H54 (cell line): ENCODE results near the gene LAMC2.
A peak's percentile ranks its signal among the peaks of the same experiment; 100 is the strongest.

Source experiments
- DNase-seq: peaks from one replicate; pipeline ENCODE4 v3.0.0; 2011; ENCODE audit warnings: low spot score, mixed read lengths; ENCODE audit not compliant: insufficient read length
- FAIRE-seq: peaks from 3 replicates; lab custom pipeline; 2011; peaks lifted over from hg19 to GRCh38; lab: Jason Lieb, UNC
- POLR2A ChIP-seq: IDR thresholded peaks from 2 replicates; pipeline ENCODE4 v1.6.1; 2011; ENCODE audit warnings: low read depth, mild to moderate bottlenecking, low read length

The LAMC2 gene

DNA sequence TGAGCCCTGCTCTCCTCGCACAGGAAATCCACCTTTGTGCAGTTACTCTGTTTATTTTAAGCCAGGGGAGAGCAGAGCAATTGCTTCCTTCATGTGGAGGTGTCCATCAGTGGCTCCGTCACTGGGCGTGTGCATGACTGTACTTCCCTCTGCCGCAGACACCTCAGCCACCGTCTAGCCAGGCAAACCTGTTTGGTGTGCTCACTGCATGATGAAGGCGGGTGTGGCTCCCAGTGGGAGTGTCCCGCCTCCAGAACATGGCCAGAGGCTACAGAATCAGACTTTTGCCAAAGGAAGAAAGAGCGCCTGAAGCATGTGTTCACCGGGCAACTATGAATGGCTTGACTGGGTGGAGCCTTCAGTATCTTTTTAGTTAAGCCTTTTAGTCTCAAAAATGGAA lies 26.1 kb upstream of the LAMC2 start:
- DNase-seq: peak; percentile 73
- no peak for TF ChIP-seq POLR2A
- FAIRE-seq: peak; percentile 85

DNA sequence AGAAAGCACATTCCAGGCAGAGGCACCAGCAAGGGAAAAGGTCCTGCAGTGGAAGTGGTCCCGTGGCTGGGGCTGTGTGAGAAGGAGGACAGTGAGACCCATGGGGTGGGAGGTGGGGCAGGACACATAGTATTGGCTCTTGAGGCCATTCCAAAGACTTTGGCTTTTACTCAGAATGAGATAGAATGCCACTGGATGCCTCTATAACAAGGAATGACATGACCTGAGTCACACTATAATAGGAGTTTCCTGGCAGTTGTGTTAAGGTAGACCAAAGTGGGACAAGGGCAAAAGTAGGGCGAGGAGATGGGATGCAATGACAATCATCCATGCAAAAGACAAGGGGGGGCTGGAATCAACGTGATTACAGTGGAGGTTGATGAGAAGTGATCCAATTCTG lies 24.7 kb upstream of the LAMC2 start:
- no peak for TF ChIP-seq POLR2A
- DNase-seq (no peak), FAIRE-seq (no peak)

DNA sequence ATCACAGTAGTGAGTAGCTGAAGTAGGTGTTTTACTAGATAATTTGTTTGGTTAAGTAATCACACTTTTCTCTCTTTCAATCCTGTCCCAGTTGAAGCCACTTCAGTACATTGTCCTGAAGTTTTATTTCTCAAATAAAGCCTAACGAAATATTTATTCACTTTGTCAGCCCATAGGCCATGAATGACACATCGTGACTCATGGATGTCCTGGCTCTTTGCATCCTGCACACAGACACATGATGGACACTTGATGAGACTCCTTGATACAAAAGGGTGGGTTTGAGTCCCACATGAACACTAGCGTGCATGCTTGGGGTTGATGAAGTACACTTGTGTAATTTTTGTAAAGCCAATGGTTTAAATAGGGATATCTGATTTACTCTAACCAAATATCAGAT lies 22.7 kb upstream of the LAMC2 start:
- DNase-seq (peak; percentile 33), FAIRE-seq (peak; percentile 82)
- no peak for TF ChIP-seq POLR2A

DNA sequence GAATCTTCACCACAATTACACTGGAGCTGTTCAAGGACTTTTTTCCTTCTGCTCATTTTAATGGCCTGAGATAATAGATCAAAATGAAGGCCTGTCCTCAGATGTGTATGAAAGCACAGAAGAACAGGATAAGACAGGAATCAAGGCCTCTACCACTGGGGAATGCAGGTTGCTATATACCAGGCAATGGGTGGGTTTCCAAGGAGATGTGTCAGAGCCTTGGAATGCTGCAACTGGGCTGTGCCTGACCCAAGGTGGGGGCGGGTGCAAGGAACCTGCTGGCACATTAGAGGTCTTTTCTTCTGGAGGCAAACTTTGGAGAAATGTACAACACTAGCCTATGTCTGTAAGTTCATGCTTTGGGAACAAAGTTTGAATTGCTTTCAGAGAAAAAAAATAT lies 21.7 kb upstream of the LAMC2 start:
- no peak for TF ChIP-seq POLR2A
- peak; percentile 87 for FAIRE-seq
- DNase-seq: peak; percentile 56

DNA sequence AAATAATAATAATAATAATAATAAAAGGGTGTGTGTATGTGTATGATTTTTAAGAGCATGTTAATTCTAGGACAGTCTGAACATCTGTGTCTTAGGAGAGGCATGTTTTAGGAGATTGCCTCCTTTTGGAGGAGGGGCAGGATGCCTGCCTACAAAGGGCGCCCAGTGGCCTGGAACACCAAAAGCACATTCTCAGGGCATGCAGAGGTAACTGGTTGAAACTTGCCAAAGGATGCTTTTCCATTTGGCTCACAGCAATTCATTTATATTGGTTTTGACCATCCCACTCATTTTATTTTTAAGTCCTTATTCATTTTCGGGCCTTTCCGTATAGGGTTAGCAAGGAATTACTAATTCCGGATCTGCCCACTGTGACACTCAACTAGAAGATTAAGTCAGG lies 21.1 kb upstream of the LAMC2 start:
- no peak for TF ChIP-seq POLR2A
- FAIRE-seq (no peak), DNase-seq (no peak)

DNA sequence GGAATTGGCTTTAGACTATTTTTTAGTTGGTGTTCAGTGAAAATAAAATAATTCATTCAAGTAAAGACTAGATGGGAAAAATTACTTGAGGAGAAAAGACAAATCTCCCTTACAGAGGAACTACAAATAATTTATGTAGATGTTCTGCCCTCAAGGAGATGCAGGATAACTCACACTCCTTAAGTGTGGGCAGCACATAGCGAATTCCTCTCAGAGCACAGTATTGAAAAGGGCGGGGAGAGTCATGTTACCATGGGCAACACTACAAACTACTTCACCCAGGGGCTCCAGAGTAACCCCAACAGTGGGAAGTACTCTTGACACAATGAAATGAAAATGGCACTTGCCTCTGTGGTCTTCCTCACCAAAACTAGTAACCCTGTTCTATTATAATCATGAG lies 20.6 kb upstream of the LAMC2 start:
- FAIRE-seq (no peak), DNase-seq (no peak)
- no peak for TF ChIP-seq POLR2A

DNA sequence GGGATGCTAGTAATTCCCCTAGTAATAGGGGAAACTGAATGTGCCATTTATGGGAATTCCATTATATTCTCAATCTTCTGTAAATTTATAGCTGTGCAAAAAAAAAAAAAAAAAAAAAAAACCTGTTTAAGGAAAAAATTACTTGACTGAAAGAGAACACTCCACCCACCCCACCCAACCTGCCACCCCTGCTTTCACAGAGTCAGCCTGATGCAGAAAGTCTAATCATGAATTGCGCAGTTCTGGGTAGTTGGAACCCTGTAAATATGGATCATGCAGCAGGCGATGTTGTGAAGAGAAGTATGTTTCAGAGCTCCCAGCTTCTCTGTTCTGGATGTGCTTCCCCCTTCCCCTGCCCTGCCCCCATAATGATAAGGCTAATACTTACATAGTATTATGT lies 19.6 kb upstream of the LAMC2 start:
- DNase-seq (no peak), FAIRE-seq (no peak)
- TF ChIP-seq POLR2A: no peak

DNA sequence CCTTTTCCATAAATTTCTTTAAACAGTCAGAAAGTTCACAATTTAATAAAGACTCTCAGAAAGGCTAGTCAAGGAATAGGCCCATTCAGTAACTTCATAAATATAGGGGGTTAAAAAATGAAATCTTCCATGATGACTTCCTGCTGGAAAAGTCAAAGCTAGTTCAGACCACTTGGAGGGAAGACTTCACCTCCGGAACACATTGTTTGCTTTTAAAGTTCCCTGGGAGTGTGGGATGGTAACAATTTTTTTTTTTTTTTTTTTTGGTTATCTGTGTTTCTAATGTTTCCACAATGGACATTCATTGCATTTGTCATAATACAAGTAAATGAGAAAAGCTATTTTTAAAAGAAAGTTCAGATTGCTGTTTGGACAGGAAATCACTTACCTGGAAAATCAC lies 18.4 kb upstream of the LAMC2 start:
- no peak for TF ChIP-seq POLR2A

DNA sequence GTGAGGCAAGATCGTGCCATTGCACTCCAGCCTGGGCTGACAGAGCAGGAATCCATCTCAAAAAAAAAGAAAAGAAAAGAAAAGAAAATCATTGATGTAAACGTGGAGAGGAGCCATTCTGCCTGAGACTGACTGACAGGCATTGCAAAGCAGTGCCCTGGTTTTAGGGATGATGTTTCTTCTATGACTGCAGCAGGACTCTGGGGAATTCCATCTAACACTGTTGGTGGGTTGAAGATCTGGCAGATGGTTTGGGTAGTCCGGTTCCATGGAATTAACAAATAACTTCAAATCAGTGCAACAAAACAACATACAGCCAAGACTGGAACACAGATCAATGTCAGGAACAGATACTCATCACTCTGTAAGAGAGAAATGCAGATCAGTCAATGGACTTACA lies 17.8 kb upstream of the LAMC2 start:
- no peak for FAIRE-seq
- TF ChIP-seq POLR2A: no peak

More for the DNA sequence above, 18.4 kb upstream of the LAMC2 start:
- DNase-seq (no peak), FAIRE-seq (no peak)

DNA sequence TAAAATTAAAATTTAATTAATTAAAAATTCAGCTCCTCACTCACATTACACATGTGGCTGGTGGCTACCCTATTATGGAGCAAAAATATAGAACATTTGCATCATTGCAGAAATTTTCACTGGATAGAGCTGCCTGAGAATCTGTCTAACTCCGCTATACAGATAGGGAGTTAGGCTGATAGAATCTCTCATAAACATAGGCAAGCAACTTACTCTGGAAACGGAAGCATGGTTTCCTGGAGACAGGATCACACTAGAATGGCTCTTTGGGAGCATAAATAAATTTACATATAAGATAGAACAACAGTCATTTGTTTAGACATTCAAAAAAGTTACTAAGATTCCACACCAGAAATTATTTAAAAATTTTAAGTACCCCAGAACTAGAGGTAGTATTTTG lies 12.2 kb upstream of the LAMC2 start:
- DNase-seq (no peak), FAIRE-seq (no peak)
- no peak for TF ChIP-seq POLR2A

More for the DNA sequence above, 17.8 kb upstream of the LAMC2 start:
- DNase-seq: no peak

DNA sequence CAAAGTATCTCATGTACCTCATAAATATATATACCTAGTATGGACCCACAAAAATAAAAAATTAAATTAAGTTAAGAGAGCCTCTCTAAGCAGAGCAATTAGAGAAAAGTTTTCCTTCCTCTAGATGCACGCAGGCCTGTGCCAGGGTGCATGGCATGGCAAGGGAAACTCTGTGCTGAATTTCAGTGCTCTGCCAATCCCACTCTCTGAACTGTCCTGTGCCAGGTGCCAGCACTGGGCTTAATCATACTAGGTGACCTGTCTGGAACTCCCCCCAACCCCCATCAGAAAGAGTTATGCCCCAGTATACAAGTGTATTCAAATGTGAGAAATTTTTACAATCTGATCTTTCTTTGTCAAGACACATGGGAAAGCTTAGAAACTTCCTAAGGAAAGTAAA lies 10.4 kb upstream of the LAMC2 start:
- FAIRE-seq (no peak), DNase-seq (no peak)
- no peak for TF ChIP-seq POLR2A

DNA sequence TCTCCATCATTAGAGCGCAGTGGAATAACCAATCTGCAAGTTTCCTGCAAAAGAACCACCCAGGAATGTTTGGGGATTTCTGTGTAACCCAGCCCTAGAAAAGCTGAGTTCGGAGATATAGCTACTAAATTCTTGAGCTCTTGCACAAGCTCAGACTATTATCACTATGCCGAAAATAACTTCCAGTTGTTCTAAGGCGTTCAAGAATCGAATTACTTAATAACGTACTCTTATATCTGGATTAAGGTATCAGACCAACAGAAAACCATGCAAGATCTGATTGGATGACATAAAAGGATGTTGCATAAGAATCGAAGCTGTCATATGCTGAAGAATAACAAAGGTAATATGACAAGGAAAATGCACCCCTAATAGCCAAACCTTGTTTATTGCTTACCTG lies 7.5 kb upstream of the LAMC2 start:
- DNase-seq (no peak), FAIRE-seq (no peak)
- no peak for TF ChIP-seq POLR2A

DNA sequence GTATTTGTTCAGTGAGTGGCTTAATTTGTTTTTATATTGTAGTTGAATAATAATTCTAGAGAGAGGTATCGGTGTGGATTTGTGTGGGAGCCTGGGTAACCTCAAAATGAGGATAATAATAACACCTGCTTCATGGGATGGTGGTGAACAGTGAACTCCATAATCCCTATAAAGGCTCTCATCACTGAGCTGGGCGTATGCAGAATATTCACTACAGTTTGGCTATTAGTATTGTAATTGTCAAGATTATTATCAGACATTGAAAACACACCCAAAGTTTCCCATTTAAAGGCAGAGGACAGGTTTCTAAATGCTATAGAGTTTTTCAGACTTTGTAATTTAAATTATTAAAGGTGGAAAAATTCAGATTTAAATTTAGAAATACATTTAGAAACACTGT lies 7.0 kb upstream of the LAMC2 start:
- TF ChIP-seq POLR2A: no peak
- FAIRE-seq: no peak
- DNase-seq: no peak

DNA sequence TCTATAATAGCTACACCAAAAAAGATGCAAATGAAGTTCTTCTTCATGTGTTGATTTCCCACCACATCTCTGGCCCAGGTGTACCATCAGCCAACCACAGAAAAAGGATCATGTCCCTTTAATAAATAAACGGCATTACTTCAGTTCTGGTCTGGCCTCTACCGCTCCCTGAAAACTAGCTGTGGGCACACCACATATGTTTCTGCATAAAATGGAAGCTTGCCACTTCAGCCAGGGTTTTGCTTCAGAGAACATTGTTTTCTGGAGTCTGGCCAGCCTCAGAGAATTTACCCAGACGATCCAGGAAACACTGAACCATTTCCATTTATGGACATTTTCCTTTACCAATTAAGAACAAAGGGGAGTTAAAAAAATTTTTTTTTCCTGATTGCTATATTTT lies 5.8 kb upstream of the LAMC2 start:
- TF ChIP-seq POLR2A: no peak
- FAIRE-seq (no peak), DNase-seq (peak; percentile 30)

DNA sequence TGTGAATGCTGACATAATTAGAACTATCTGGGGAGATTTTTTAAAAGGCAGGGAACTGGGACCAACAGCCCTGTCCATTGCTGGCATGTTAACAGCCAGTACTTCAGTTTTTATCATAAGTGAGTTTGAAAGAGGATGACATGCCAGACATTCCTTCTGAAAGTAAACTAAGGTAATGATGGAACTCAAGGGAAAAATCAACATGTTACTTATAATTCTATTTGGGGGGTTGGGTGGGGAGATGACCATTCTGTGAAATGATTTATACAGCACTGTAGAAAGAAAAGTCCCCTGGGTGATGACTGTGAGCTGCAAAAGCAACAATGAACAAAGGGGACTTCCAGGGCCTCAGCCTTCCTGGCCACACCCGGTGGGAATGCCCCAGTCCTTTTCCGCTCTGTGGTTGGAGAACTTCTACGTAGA lies 5.4 kb upstream of the LAMC2 start:
- peak; percentile 40 for DNase-seq
- FAIRE-seq: peak; percentile 83
- TF ChIP-seq POLR2A: no peak

DNA sequence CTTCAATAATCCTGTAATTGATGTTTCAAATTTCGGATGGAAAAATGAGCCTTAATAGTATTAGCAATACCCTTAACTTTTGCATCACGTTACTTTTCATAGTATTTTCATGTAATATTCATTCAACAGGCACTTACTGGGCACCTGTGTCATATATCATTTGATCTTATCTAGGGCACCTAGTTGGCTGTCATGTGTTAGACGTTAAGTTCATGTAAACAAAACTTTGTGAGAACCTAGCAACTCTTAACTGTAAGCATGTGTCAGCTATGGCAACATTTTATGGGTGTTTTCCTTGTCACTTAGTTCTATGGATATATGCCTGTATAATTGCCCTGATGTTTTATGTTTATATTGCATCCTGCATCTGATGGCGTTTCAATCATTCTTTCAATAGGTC lies 777 bp downstream of the LAMC2 start:
- no peak for TF ChIP-seq POLR2A
- DNase-seq (no peak), FAIRE-seq (no peak)
